Activated CD8-positive, alpha-beta memory T cell treated with anti-CD3 and anti-CD28 coated beads, Interleukin-2, amount 50 U/mL, for 1 hour (primary cell): ENCODE measurements around the gene MCTP1.

Source experiments
- DNase-seq: peaks from one replicate; pipeline ENCODE4 v3.0.0-alpha.2; 2020; ENCODE audit errors: extremely low read depth

Gene MCTP1

DNA sequence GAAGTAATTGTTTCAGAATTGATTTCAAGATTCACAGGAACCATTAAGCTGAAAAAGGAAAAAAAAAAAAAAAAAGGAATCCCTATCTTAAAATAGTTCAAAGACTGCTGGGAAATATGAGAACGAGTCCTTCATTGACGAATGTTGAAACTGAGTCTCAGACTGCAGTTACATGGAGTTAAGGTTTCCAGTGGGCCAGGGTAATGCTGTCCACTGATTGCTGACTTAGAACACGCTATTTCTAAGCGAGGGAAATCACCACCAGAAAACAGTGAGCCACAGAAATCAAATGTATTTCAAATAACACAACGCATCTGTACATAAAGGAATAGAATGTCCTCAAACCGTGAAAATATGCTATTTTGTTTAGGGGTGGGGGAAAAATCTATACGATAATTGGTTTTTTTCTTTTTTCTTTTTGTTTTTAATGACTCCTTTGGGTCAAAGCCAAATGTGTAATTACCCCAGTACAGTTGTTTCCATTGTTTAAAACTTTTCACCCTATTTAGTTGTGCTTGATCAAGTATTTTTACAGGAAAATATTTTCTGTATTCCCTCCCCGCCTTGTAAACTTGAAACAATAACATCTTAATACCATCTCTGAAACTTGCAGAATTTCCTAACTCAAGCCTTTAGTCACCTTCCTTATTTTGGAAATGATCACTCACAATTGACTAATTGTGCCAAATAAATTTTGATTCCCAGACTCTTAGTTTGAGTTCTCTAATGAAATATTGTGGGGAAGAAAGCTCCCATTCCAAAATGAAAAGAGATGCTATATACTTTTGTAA lies 208.3 kb downstream of the MCTP1 start:
- DNase-seq = no peak

- DNase-seq = no peak
Measured at GRCh38 chr5:95075111-95075510, 209.8 kb downstream of the MCTP1 start.

DNA sequence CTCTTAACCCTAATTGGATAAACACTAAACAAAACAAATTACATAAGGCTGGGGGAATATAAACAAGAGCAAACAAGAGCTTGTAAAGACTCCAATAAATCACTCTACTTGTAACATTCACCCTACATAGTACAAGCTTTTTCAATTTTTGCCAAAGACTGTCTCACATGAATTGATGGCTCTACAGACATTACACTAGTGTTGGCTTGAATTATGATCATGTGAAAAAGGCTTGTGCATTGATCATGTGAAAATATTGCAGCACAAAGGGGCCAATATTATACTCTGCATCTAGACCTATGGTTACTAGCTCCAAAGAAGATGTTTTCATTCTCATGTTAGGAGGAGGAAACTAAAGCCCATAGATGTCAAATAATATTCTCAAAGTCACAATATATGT lies 212.6 kb downstream of the MCTP1 start:
- no peak for DNase-seq

DNA sequence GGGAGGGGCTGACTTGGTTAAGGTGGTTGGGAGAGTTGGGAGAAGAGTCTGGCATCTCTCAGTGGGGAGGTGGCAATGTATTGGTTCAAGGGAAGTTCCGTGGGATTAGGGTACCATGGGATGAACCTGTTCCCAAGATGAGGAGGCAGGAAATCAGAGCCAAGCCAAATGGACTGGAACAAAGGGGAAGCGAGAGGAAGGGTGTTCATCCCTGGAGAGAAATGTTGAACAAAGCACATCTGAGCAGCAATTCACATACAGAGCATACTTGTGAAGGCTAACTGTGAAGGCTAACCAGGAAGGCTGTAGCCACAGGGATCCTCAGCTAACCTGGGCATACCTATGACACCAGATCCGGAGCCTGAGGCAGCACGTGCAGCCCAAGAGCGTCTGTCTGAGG lies 214.0 kb downstream of the MCTP1 start:
- DNase-seq = no peak

DNA sequence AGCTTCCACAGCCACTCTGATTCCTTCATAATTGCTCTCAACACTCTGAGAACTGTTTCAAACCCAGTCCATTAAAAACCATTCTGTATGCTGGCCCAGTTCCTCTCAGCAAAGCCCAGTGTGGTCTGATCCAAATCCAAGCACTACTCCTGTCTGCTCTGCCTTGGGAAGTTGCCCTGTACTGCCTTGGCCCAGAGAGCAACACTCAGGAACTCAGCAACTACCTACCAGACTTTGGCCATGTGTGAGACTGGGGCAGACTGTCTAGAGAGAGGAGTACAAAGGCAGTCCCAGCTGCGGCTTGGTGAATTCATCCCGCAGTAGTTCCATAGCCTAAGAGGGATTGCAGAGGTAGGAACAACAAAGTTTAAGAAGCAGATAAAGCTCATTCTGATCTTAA lies 214.4 kb downstream of the MCTP1 start:
- no peak for DNase-seq

- DNase-seq = no peak
Measured at GRCh38 chr5:95069948-95070347, 214.9 kb downstream of the MCTP1 start.

DNA sequence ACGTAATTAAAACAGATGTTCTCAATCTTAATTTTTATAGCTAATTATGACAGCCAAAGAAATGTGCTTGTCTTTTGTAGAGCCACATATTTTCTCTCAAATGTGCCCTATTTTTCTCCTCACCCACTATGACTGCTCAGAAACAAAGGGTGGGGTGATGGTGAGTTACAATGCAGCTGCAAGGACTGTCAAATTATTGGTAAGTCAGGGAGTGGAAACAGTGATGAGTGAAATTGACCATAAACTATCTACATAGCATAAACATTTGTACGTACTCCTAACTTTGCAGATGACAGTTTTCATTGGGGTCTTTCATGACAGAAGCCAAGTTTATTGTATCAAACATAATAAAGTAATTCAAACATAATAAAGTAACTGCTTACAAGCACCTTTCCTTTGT lies 215.9 kb downstream of the MCTP1 start:
- DNase-seq = no peak

- DNase-seq = no peak
Measured at GRCh38 chr5:95068289-95068910, 216.5 kb downstream of the MCTP1 start.

GRCh38 chr5:95066048-95066447 lies 218.8 kb downstream of the MCTP1 start:
- DNase-seq = no peak

DNA sequence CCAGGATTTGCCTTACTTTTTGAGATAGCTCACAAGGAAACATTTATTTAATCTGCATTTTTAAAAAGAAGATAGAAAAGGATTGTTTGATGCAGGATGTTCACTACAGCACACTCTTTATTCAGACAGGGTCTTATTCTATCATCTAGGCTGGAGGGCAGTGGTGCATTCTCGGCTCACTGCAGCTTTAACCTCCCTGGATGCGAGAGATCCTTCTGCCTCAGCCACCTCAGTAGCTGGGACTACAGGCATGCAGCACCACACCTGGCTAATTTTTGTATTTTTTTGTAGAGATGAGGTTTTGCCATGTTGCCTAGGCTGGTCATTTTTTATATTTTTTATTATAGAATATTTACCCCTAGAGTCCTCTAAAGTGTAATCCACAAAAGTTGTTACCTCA lies 221.4 kb downstream of the MCTP1 start:
- no peak for DNase-seq

DNA sequence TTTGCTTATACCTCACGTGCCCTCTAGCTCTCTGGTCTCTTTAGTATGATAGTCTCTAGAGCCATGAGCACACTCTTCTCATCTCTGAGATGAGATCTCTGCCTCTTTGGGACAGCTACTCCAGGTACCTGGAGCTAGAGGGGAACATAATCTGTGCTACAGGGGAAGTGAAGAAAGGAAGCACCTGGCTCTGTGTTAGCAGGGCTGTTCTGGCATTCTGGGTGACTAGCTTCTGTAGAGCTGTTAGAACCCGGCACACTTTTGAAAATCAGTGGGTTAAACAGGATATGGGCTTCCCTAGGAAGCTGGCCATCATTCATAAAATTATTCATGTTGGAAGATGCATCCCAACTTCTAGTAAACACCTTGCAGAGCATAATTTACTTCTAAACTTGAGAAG lies 224.8 kb downstream of the MCTP1 start:
- no peak for DNase-seq

GRCh38 chr5:95059636-95060035 lies 225.3 kb downstream of the MCTP1 start:
- DNase-seq = no peak

- no peak for DNase-seq
Measured at GRCh38 chr5:95057615-95058014, 227.3 kb downstream of the MCTP1 start.

DNA sequence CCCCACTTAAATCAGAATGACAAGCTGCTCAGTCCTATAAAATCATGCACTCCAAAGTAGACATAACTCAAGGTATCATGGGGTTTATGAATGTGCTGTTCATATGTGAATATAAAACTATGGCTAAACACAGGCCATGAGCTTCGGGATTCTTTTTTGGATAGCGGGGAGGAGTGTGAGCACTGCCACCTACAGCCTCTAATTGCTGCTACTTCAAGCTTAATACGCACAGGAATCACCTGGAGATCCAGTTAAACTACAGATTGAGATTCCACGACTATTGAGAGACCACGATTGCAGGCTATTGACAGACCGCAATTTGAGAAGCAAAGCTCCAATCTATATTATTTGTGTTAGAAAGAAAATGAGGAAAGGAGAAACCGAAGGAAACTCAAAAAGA lies 231.6 kb downstream of the MCTP1 start:
- DNase-seq = no peak

DNA sequence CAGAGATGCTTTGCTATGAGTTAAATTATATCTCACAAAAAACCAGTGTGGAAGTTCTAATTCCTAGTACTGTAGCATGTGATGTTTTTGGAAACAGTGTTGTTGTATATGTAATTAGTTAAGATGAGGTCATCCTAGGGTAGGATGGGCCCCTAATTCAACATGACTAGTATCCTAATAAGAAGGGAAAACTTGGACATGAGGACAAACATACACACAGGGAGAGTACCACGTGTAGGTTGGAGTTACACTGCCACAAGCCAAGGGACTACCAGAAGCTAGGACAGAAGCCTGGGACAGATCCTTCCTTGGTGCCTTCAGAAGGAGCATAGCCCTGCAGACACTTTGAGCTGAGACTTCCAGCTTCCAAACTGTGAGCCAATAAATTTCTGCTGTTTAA lies 234.2 kb downstream of the MCTP1 start:
- no peak for DNase-seq

DNA sequence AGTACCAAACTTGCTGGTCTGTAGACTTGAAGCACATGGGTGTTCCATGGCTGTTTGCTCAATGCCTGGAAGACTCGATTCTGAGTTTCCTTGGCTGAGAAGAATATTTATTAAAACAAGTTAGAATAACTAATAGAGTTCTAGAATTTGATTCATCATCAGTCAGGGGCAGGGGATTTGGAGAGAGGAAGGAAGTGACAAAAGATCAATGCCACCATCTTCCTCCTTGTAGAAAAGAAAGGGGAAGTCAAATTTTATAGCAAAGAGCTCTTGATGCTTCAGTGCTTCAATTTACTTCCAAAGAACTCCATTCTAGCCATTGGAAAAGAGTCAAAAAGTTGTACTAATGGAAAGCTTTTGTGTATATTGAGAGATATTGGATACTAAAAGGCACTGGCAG lies 236.3 kb downstream of the MCTP1 start:
- DNase-seq = no peak

GRCh38 chr5:95045181-95045965 lies 239.5 kb downstream of the MCTP1 start:
- no peak for DNase-seq

- DNase-seq = no peak
Measured at GRCh38 chr5:95044096-95044495, 240.8 kb downstream of the MCTP1 start.

DNA sequence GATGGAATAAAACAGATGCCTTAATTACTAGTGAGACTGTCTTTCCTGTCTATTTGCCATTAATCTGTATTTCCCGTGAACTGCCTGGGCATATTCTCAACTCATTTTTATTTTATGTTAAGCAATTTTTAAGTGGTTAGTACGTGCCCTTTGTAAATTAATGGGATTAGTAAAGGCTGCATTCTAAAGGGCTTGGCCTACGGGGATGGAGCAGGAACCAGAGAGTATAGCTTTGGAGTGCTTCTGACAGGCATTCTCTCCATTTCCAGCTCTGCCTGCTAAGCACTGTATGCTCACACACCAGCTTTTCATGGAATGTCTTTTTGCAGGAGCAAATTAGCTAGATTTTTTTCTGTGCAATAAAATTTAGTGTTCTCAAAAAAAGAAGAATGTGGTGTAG lies 241.2 kb downstream of the MCTP1 start:
- no peak for DNase-seq

- DNase-seq = no peak
Measured at GRCh38 chr5:95043234-95043633, 241.7 kb downstream of the MCTP1 start.

GRCh38 chr5:95042037-95042436 lies 242.9 kb downstream of the MCTP1 start:
- DNase-seq = no peak

DNA sequence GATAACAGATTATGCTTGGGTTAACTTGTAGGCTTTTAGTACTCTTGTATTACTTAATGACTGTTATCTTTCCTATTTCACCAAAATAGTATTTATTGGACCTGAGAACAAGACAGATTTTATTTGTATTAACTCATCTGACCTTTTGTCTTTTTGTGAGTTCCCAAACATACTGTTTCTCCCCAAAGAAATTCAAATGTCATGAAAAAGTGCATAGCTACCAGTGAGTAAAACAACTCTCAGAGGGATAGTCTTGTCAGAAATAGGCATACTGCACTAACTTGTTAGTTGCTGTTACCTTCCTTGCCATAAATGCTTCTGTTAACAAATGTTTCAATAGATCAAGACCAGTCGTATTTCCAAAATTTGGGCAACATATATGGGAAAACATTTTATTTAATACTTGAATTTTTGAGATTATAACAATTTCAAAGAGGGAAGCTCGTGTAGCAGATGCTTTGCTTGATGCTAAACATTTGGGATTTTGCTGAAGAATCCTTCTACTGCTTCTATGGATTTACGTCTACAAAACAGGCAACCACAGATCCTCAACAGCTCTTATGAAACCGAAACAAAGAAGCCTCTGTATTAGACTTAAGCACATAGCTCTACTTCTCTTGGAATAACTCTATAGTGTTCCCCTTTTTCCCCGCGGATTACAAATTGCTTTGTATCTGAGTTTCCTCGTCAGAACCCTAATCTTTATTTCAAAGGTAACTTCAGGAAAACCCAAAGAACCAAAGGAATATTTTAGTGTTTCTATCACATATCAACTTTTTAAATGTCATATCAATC lies 248.8 kb downstream of the MCTP1 start:
- no peak for DNase-seq
